ENCODE measurements around the gene UGCG.
"Not testable (repeated sequence)": the region's sequence is repeated elsewhere in the genome, so short reads cannot be mapped to it uniquely, and the experiment has no call there.

The UGCG gene

DNA sequence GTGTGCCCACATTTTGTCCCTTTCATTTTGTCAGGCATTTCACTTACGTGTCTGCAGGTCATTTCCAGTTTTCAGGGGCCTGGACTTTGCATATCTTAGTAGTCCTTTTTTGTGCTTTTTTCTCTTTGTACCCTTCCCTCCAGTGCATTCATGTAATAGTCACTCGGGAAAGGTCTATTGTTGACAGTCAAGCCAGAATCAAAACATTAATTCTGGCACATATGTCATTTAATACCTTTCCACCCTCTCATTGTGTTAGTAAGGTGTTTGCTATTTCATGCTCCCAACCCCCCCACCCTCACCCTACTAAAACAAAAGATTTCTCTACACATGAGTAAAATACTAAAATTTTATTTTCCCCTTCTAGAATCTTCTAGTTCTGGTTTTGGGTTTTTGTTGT is 42.7 kb downstream of the UGCG start:
- Mint-ChIP-seq H3K27ac (no peak overlapping the region), H3K4me3 (no peak overlapping the region), H3K4me1 (peaks cover 25% of the 10 kb centered on the region), H3K27me3 (peaks cover 1% of the 10 kb centered on the region), H3K36me3 (peaks cover 41% of the 10 kb centered on the region), H3K9me3 (peaks cover 7% of the 10 kb centered on the region)
- CTCF ChIA-PET = no interaction called here
- DNase-seq = no peak

DNA sequence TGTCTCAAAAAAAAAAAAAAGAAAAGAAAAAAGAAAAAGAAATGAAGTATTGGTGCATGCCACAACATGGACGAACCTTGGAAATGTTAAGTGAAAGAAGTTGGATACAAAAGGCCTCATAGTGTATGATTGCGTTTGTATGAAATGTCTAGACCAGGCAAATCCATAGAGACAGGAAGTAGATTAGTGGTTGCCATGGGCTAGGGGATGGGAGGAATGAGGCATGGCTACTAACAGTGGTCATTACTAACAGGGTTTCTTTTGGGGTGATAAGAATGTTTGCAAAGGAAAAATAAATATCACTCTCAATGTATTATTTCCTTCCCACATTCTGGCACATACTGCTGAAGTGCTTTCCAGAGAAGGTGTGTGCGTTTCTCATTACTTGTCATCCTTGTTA is 44.1 kb downstream of the UGCG start:
- H3K4me1 Mint-ChIP-seq = peaks cover 35% of the 10 kb centered on the region
- peaks cover 29% of the 10 kb centered on the region for H3K36me3 Mint-ChIP-seq
- H3K4me3 Mint-ChIP-seq = no peak overlapping the region
- peaks cover 7% of the 10 kb centered on the region for H3K9me3 Mint-ChIP-seq
- no peak overlapping the region for H3K27ac Mint-ChIP-seq
- H3K27me3 Mint-ChIP-seq = peaks cover 4% of the 10 kb centered on the region
- DNase-seq = no peak
- CTCF ChIA-PET = no interaction called here

DNA sequence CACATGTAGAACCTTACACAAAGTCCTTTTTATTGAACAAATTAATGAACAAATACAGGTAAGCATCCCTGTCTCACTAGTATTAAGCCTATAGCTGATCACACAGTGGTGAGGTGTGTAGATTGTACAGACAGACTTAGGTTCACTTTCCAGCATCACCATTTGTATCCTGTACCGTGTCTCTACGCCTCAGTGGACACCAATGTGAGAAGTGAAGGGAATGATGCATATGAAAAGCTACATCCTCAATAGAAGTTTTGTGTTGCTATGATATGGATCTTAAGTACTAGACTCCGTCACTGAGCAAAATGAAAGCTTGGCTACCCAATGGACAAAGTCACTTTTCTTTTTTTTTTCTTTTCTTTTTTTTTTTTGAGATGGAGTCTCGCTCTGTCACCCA is 46.6 kb downstream of the UGCG start:
- no peak for DNase-seq
- H3K36me3 Mint-ChIP-seq = peaks cover 8% of the 10 kb centered on the region

DNA sequence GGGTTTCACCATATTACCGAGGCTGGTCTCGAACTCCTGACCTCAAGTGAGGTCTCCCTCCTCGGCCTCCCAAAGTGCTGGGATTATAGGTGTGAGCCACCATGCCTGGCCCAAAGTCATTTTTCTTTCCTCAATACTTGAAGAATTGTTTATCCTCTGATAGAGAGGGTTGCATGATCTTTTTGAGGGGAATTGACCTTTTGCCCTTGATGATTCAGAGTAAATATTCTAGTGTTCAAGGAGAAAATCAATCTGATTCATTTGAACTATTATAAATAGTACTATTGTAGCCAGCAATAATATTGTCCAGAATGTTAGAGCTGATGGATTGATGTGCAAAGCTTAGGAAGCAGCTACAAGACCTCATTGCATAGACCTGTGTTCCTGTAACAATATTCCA is 47.1 kb downstream of the UGCG start:
- peaks cover 5% of the 10 kb centered on the region for H3K36me3 Mint-ChIP-seq
- DNase-seq = no peak
- peaks cover 4% of the 10 kb centered on the region for H3K27me3 Mint-ChIP-seq
- H3K4me3 Mint-ChIP-seq = no peak overlapping the region
- H3K9me3 Mint-ChIP-seq = peaks cover 3% of the 10 kb centered on the region
- H3K27ac Mint-ChIP-seq = no peak overlapping the region
- peaks cover 18% of the 10 kb centered on the region for H3K4me1 Mint-ChIP-seq
- CTCF ChIA-PET = interaction anchor here (1.2 kb wide), 1 partner anchor 131 kb away, joined by 6 read pairs; no protein-coding TSS in a partner anchor

More for the DNA sequence above, 46.6 kb downstream of the UGCG start:
- Mint-ChIP-seq H3K4me3 (no peak overlapping the region), H3K4me1 (peaks cover 23% of the 10 kb centered on the region), H3K27me3 (peaks cover 4% of the 10 kb centered on the region), H3K27ac (no peak overlapping the region), H3K9me3 (peaks cover 5% of the 10 kb centered on the region)
- CTCF ChIA-PET = no interaction called here

DNA sequence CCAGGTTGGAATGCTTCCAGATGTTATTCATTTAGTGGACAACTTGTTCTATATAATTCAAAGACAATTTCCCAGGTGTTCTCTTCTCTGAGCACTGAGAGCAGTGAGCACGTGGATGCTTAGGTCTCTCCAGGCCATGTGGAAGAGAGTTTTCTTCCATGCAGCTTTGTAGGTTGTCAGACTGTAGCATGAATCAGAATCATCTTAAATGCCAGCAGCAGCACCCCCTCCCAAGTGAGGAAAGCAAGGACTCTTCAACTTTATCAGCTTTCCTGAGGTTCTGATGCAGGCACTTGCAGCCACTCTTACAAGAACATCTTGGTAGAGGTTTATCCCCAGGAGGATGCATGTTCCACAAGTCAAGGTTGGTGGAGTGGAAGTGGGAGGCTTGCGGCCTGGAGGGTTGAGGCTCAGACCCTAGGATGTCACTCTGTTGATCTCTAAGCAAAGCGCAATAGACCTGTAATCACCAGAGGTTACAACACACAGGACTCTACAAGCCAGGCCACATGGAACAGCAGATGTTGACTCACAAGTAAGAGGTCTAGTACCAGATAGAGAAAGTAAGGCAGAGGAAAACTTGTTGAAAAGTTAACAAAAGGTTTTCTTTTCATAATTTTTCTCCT is 47.7 kb downstream of the UGCG start:
- H3K36me3 Mint-ChIP-seq = no peaks in the 10 kb centered on the region
- no peaks in the 10 kb centered on the region for H3K9me3 Mint-ChIP-seq
- DNase-seq = no peak
- peaks cover 12% of the 10 kb centered on the region for H3K4me1 Mint-ChIP-seq
- peaks cover 4% of the 10 kb centered on the region for H3K27me3 Mint-ChIP-seq
- H3K27ac Mint-ChIP-seq = no peak overlapping the region
- CTCF ChIA-PET = interaction anchor here (1.2 kb wide), 1 partner anchor 130 kb away, joined by 6 read pairs; no protein-coding TSS in a partner anchor
- H3K4me3 Mint-ChIP-seq = no peak overlapping the region

DNA sequence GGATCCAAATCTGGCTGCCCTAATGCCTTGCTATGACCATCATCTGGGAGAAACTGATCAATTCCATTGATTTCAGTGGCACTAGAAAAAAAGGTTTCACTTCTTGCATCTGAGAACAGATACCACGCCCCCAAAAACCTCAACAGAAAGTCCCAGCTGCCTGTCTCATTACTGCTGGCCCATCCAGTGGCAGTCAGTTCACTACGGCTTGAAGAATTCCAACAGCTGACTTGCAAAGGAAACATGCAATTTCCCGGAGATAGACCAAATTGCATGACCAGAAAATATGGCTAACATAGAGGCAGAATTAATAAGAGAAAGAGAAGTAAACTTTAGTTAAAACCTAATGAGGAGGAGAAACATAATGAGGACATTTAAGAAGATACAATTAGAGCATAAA is 48.6 kb downstream of the UGCG start:
- Mint-ChIP-seq H3K9me3 (no peaks in the 10 kb centered on the region), H3K4me3 (no peak overlapping the region), H3K4me1 (peaks cover 12% of the 10 kb centered on the region), H3K27ac (no peak overlapping the region), H3K36me3 (no peaks in the 10 kb centered on the region), H3K27me3 (peaks cover 4% of the 10 kb centered on the region)
- peak; percentile 50 for DNase-seq
- CTCF ChIA-PET = interaction anchor here (1.2 kb wide), 1 partner anchor 130 kb away, joined by 6 read pairs; no protein-coding TSS in a partner anchor

DNA sequence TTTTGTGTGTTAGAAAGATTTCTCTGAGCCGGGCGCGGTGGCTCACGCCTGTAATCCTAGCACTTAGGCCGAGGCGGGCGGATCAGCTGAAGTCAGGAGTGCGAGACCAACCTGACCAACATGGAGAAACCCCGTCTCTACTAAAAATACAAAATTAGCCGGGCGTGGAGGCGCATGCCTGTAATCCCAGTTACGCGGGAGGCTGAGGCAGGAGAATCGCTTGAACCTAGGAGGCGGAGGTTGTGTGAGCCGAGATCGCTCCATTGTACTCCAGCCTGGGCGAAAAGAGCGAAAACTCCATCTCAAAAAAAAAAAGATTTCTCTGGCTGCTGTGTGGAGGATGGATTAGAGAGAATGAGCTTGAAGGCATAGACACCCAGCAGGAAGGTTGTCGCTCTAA is 51.5 kb downstream of the UGCG start:
- H3K27ac Mint-ChIP-seq, CTCF ChIA-PET, DNase-seq: not testable (repeated sequence)

DNA sequence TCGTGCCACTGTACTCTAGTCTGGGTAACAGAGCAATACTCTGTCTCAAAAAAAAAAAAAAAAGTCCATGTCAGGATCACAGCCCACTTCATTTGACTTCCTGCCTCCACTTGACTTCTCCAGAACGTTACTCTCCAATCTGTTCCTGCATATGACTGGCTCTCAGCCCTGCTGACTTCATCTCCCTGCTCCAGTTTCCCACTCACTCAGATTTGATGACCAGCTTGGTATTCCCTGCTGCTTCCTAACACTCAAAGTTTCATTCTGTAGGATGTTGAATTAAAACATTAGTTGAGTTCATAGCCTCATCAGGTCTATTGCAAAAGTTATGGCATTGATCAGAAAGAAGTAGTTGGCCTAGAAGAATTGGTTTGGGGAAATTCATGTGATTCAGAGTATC is 52.3 kb downstream of the UGCG start:
- DNase-seq = no peak
- H3K27ac Mint-ChIP-seq = no peak overlapping the region
- CTCF ChIA-PET = no interaction called here

More for the DNA sequence above, 51.5 kb downstream of the UGCG start:
- not testable (repeated sequence) for H3K36me3 Mint-ChIP-seq, H3K27me3 Mint-ChIP-seq, H3K4me3 Mint-ChIP-seq, H3K9me3 Mint-ChIP-seq
- peaks cover 12% of the 10 kb centered on the region for H3K4me1 Mint-ChIP-seq

DNA sequence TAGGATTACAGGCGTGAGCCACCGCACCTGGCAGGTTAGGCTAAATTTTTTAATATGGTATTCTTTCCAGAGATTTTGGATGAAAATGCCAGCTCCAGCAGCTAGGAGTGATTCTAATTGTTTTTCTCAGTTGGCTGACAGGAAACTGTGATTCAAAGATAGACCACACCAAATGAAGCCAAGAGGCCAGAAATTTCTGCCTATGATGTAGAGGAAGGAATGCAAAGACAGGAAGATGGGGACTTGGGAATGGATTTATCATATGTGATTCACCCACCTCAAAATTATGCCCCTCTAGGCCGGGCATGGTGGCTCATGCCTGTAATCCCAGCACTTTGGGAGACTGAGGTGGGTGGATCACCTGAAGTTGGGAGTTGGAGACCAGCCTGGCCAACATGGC is 53.3 kb downstream of the UGCG start:
- Mint-ChIP-seq H3K4me3 (no peak overlapping the region), H3K27me3 (peaks cover 4% of the 10 kb centered on the region), H3K36me3 (no peaks in the 10 kb centered on the region), H3K4me1 (peaks cover 6% of the 10 kb centered on the region), H3K27ac (no peak overlapping the region), H3K9me3 (no peaks in the 10 kb centered on the region)
- DNase-seq = no peak
- CTCF ChIA-PET = no interaction called here

More for the DNA sequence above, 52.3 kb downstream of the UGCG start:
- Mint-ChIP-seq H3K4me1 (peaks cover 12% of the 10 kb centered on the region), H3K36me3 (no peaks in the 10 kb centered on the region), H3K27me3 (peaks cover 4% of the 10 kb centered on the region), H3K4me3 (no peak overlapping the region), H3K9me3 (no peaks in the 10 kb centered on the region)

DNA sequence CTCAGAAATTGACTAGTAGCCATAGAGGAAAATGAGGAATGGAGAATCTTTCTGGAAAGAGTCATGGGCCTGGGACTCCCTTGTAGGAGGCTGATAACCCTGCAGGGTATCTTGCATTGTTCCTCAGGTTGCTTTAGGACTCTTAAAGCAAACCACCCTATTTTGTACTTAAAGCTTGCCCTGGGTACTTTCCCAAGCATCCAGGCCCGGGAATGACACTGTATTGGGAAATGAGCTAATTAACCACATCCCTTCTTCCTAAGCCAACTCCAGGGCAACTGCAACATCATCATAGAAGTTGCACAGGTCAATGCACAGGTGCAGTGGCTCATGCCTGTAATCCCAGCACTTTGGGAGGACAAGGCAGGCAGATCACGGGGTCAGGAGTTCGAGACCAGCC is 55.9 kb downstream of the UGCG start:
- DNase-seq = no peak
- Mint-ChIP-seq H3K4me1 (peaks cover 7% of the 10 kb centered on the region), H3K36me3 (no peaks in the 10 kb centered on the region), H3K9me3 (no peaks in the 10 kb centered on the region), H3K27ac (no peak overlapping the region), H3K27me3 (peaks cover 16% of the 10 kb centered on the region), H3K4me3 (no peak overlapping the region)
- CTCF ChIA-PET = no interaction called here

DNA sequence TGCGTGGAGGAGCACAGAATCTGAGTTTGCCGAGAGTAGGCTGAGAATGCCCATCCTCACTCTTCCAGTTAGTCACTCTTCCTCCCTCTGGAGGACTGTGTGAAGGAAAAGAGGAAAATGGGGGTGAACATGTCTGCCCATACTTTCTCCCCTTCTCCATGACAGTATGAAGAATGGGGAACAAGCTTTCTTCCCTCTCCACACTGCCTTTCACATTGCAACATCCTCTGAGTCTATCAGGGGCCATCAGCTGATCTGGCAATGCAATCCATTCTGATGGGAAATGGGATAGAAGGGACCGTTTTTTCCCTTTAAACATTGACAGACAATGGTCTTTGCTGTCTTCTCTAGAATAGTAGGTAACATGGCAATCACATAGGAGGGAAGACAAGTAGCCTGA is 56.8 kb downstream of the UGCG start:
- Mint-ChIP-seq H3K4me1 (peaks cover 16% of the 10 kb centered on the region), H3K27ac (no peak overlapping the region), H3K9me3 (no peaks in the 10 kb centered on the region), H3K36me3 (no peaks in the 10 kb centered on the region), H3K4me3 (no peak overlapping the region), H3K27me3 (peaks cover 16% of the 10 kb centered on the region)
- CTCF ChIA-PET = no interaction called here
- DNase-seq = no peak

DNA sequence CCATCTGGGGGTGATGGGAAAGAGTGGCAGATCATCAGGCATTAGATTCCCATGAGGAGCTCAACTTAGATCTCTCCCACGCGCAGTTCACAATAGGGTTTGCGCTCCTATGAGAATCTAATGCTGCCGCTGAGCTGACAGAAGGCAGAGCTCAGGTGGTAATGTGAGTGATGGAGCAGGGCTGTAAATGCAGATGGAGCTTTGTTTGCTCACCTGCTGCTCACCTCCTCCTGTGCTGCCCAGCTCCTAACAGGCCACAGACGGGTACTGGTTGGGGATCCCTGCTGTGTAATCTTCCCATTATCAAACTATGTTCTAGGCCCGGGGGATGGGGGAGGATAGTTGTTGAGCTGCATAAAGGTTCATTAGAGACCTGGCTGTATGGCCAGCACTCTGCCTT is 58.4 kb downstream of the UGCG start:
- Mint-ChIP-seq H3K27ac (no peak overlapping the region), H3K4me3 (no peak overlapping the region), H3K36me3 (no peaks in the 10 kb centered on the region), H3K4me1 (peaks cover 23% of the 10 kb centered on the region), H3K9me3 (no peaks in the 10 kb centered on the region), H3K27me3 (peaks cover 21% of the 10 kb centered on the region)
- CTCF ChIA-PET = no interaction called here
- no peak for DNase-seq

DNA sequence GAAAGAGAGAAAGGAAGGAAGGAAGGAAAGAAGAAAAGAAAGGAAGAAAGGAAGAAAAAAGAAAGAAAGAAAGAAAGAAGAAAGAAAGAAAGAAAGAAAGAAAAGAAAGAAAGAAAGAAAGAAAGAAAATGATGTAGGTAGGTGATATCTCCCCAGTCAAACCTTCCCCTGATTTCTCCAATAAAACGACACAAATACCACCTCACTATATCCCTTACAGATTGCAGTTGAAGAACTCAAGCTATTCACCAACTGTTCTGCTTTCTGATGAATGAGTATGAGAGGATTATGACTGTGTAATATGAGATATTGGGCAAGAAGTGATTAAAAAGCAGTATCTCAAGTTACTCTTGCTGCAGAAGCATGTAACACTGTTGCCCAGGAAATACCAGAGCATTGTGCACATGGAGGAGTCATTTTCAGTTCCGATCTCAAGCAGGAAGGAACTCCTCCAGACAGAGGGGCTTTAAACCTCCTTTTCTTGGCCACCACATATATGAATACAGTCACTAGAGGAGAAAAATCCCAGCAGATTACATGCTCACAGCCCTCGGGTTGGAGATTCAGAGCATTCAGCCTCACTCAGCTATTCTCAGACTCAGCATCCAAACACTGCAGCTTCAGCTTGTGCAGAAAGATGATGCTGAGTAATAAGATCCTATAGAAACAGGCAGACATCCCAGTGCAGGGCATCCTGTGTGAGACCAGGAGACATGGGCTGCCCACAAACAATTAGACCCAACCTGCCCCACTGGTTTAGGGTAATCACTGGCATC is 61.4 kb downstream of the UGCG start:
- H3K27ac Mint-ChIP-seq = no peak overlapping the region

DNA sequence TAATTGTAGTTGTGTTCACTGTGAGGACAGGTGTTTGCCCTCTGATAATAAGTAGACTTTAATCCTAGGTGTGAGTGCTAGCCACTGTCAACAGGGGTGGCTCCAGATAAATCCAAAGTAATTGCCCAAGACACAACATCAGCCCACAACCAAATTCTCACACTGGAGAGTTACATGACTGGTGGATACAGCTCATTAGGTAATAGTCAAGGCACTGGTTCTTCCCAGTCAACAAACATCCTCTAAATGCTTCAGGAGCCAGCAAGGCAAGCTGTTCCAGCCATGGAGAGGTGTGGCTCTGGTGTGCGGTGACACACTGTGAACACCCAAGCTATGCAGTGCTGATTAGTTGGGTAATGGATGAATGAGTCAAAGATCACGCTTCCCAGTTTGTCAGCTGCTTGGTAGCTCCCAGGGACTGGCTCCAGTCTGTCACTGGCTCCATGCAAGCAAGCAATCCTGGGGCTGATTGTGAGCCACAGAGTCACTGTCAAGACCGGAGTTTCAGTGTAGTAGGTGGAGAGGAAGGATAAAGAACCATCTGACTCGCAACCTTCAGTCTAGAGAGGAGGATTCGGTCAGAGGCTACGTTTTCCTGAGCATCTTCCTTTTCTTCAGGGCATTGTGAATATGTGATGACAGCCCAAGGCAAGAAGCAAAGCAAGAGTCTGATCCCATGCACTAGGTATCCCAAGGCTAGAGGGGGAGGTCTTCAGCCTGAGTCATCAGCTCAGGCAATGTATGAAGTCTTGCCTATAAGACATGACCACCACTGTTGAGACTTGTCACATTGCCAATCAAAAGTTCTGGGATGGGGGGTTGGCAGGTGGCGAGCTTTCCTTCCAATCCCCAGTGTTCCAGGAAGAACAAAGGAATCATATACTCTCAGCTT is 63.1 kb downstream of the UGCG start:
- no peak overlapping the region for H3K4me3 Mint-ChIP-seq
- CTCF ChIA-PET = interaction anchor here (0.8 kb wide), 1 partner anchor 361 kb away, joined by 3 read pairs; no protein-coding TSS in a partner anchor

More for the DNA sequence above, 61.4 kb downstream of the UGCG start:
- no peaks in the 10 kb centered on the region for H3K36me3 Mint-ChIP-seq
- no peaks in the 10 kb centered on the region for H3K9me3 Mint-ChIP-seq
- H3K4me1 Mint-ChIP-seq = peaks cover 23% of the 10 kb centered on the region
- H3K4me3 Mint-ChIP-seq = peak overlapping the region; percentile 7
- H3K27me3 Mint-ChIP-seq = peaks cover 40% of the 10 kb centered on the region
- no peak for DNase-seq
- CTCF ChIA-PET = no interaction called here

More for the DNA sequence above, 63.1 kb downstream of the UGCG start:
- Mint-ChIP-seq H3K9me3 (no peaks in the 10 kb centered on the region), H3K27ac (no peak overlapping the region), H3K36me3 (no peaks in the 10 kb centered on the region), H3K27me3 (peaks cover 44% of the 10 kb centered on the region), H3K4me1 (peaks cover 23% of the 10 kb centered on the region)
- DNase-seq = no peak

Data from activated naive CD4-positive, alpha-beta T cell treated with anti-CD3 and anti-CD28 coated beads, Interleukin-2, amount 10 ng/mL, durations not matched to agents 7 days and 5 days (primary cell).